MCF 10A (cell line): ENCODE data around the gene HPCA. TPM values are rescaled to one million over a fixed set of nuclear protein-coding genes. Genes with fewer than 3 reads are reported as not detected.
A peak's percentile ranks its signal among the peaks of the same experiment; 100 is the strongest.

Source experiments
- BruUV-seq: library from RNA; stranded (reverse); fragments of 400-500 nt; replicated peaks from 2 replicates; lab custom pipeline; 2021; lab: Mats Ljungman, UMichigan
- CTCF ChIA-PET: fragments of 300-600 bp; sonication (Branson Sonifier 250); formaldehyde crosslinking; extraction: SDS; loops from one replicate; lab custom pipeline; 2021; ENCODE audit warnings: antibody characterized with exemption, inconsistent platforms; lab: Yijun Ruan, JAX
- POLR2A ChIA-PET: fragments of 300-600, 350-650 bp; sonication (Branson Sonifier 250); formaldehyde crosslinking; extraction: SDS; loops from one replicate; lab custom pipeline; 2020; ENCODE audit warnings: antibody characterized with exemption, inconsistent platforms; lab: Yijun Ruan, JAX
- DNase-seq: peaks from one replicate; pipeline ENCODE4 v3.0.0-alpha.2; 2018; ENCODE audit not compliant: unreplicated experiment
- H3K27ac Mint-ChIP-seq: one replicate; pipeline ENCODE4 v1.8.0; 2022; ENCODE audit warnings: mild to moderate bottlenecking, low read depth, mixed read lengths; ENCODE audit not compliant: unreplicated experiment
- H3K27me3 Mint-ChIP-seq: one replicate; pipeline ENCODE4 v1.8.0; 2022; ENCODE audit warnings: mixed read lengths; ENCODE audit not compliant: insufficient read depth, unreplicated experiment
- H3K36me3 Mint-ChIP-seq: one replicate; pipeline ENCODE4 v1.8.0; 2022; ENCODE audit warnings: mild to moderate bottlenecking, moderate library complexity, mixed read lengths; ENCODE audit not compliant: insufficient read depth, unreplicated experiment
- H3K4me1 Mint-ChIP-seq: one replicate; pipeline ENCODE4 v1.8.0; 2022; ENCODE audit warnings: mixed read lengths; ENCODE audit not compliant: insufficient read depth, unreplicated experiment
- H3K4me3 Mint-ChIP-seq: one replicate; pipeline ENCODE4 v1.8.0; 2022; ENCODE audit warnings: mild to moderate bottlenecking, moderate library complexity, mixed read lengths; ENCODE audit not compliant: unreplicated experiment
- H3K9me3 Mint-ChIP-seq: one replicate; pipeline ENCODE4 v1.8.0; 2022; ENCODE audit warnings: mixed read lengths; ENCODE audit not compliant: unreplicated experiment
- CTCF ChIP-seq: fragments of 200-600 bp; IDR thresholded peaks from one replicate; pipeline ENCODE4 v1.8.0; 2022; ENCODE audit warnings: antibody characterized with exemption, mild to moderate bottlenecking; ENCODE audit not compliant: unreplicated experiment
- intact Hi-C: fragments of 100-400 bp; cut with micrococcal nuclease; formaldehyde crosslinking; loops from 2 replicates; pipeline ENCODE4 v1.14.1; 2022
- total RNA-seq: library from RNA; stranded (reverse); gene quantifications from 2 replicates; pipeline ENCODE4 v1.2.3, GENCODE V29; 2022

Gene HPCA
- total RNA-seq, 1 experiment from 2014 or later = not detected

DNA sequence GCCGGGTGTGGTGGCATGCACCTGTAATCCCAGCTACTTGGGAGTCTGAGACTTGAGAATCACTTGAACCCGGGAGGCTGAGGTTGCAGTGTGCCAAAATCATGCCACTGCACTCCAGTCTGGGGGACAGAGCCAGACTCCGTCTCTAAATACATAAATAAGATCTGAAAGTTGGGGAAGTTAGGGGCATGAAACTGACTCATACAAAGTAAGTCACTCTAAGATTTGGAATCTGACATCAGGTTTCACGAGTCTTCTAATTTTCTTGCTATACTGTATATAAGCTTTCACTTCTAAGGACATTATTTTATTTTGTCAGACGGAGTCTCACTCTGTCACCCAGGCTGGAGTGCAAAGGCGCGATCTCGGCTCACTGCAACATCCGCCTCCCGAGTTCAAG lies 48.2 kb downstream of the HPCA start:
- ChIA-PET POLR2A (interaction anchor here (0.7 to 5.9 kb wide), 9 partner anchors 9 to 196 kb away, joined by 3 to 63 read pairs (median 6); no protein-coding TSS in a partner anchor), CTCF (interaction anchor here (0.6 to 11.2 kb wide), 22 partner anchors 9 to 161 kb away, joined by 3 to 140 read pairs (median 6); partner anchors contain the start of gene AZIN2)
- TF ChIP-seq CTCF = no peak
- peaks cover 41% of the 10 kb centered on the region for H3K36me3 Mint-ChIP-seq
- BruUV-seq = no TSS peak
- no peaks in the 10 kb centered on the region for H3K9me3 Mint-ChIP-seq
- peaks cover 14% of the 10 kb centered on the region for H3K4me1 Mint-ChIP-seq
- H3K27ac Mint-ChIP-seq = no peak overlapping the region
- H3K4me3 Mint-ChIP-seq = no peak overlapping the region
- no peak for DNase-seq
- H3K27me3 Mint-ChIP-seq = no peaks in the 10 kb centered on the region
- intact Hi-C loops = no loop called here

DNA sequence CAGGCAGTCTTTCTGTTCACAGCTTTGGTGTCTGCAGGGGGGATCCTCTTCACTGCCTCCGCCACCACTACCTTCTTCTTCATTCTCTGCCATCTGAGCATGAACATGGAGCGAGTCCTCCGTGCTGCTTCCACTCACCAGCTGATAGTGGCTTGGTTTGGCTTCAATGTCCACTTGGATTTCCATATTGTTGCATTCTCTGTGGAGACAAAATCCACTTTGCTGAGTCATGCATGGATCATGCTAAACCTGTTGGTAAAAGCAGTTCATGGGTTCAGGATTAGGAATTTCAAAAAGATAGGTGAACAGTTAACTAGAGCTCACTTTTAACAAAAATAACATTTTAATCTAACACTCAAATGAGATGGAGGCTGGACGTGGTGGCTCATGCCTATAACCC lies 50.8 kb downstream of the HPCA start:
- intact Hi-C loops = no loop called here
- H3K27me3 Mint-ChIP-seq = no peaks in the 10 kb centered on the region
- no peak overlapping the region for H3K4me3 Mint-ChIP-seq
- peaks cover 18% of the 10 kb centered on the region for H3K4me1 Mint-ChIP-seq
- POLR2A ChIA-PET = interaction anchor here (1.3 to 3.0 kb wide), 2 partner anchors 11 to 44 kb away, joined by 3 to 10 read pairs; no protein-coding TSS in a partner anchor
- H3K27ac Mint-ChIP-seq = peak overlapping the region; percentile 23
- no peak for DNase-seq
- CTCF ChIA-PET = interaction anchor here (0.9 to 11.2 kb wide), 6 partner anchors 70 to 149 kb away, joined by 3 to 140 read pairs (median 6); no protein-coding TSS in a partner anchor
- H3K36me3 Mint-ChIP-seq = peaks cover 63% of the 10 kb centered on the region
- BruUV-seq = no TSS peak
- no peak for TF ChIP-seq CTCF
- H3K9me3 Mint-ChIP-seq = no peaks in the 10 kb centered on the region

- no peak overlapping the region for H3K4me3 Mint-ChIP-seq
- H3K4me1 Mint-ChIP-seq = peaks cover 9% of the 10 kb centered on the region
- DNase-seq = peak; percentile 83
- ChIA-PET POLR2A (interaction anchor here (0.9 to 1.6 kb wide), 8 partner anchors 9 to 67 kb away, joined by 3 to 11 read pairs (median 4); no protein-coding TSS in a partner anchor), CTCF (interaction anchor here (1.0 to 11.2 kb wide), 11 partner anchors 8 to 672 kb away, joined by 3 to 140 read pairs (median 4); no protein-coding TSS in a partner anchor)
- intact Hi-C loops = no loop called here
- peak overlapping the region; percentile 81 for H3K27ac Mint-ChIP-seq
- no peaks in the 10 kb centered on the region for H3K9me3 Mint-ChIP-seq
- BruUV-seq = no TSS peak
- no peaks in the 10 kb centered on the region for H3K27me3 Mint-ChIP-seq
- peaks cover 90% of the 10 kb centered on the region for H3K36me3 Mint-ChIP-seq
- TF ChIP-seq CTCF = no peak
These were observed 53.5 kb downstream of the HPCA start for GRCh38 chr1:32939655-32940371.

GRCh38 chr1:32944180-32944579 lies 57.9 kb downstream of the HPCA start:
- ChIA-PET CTCF (interaction anchor here (0.6 to 2.7 kb wide), 2 partner anchors 11 to 119 kb away, joined by 3 to 21 read pairs; no protein-coding TSS in a partner anchor), POLR2A (interaction anchor here (0.8 to 1.2 kb wide), 5 partner anchors 9 to 63 kb away, joined by 3 to 4 read pairs (median 3); no protein-coding TSS in a partner anchor)
- no peak overlapping the region for H3K27ac Mint-ChIP-seq
- H3K4me1 Mint-ChIP-seq = peaks cover 14% of the 10 kb centered on the region
- H3K4me3 Mint-ChIP-seq = no peak overlapping the region
- no peaks in the 10 kb centered on the region for H3K9me3 Mint-ChIP-seq
- DNase-seq = no peak
- no peak for TF ChIP-seq CTCF
- no peaks in the 10 kb centered on the region for H3K27me3 Mint-ChIP-seq
- peaks cover 83% of the 10 kb centered on the region for H3K36me3 Mint-ChIP-seq
- BruUV-seq = no TSS peak
- intact Hi-C loops = no loop called here
